GM12873 (cell line): ENCODE data around the gene HIC1.
A peak's percentile ranks its signal among the peaks of the same experiment; 100 is the strongest.

ENCODE experiments used
- TF ChIP-seq, protein P1 (sequence below): IDR thresholded peaks from 2 replicates; pipeline ENCODE4 v1.5.1; 2012; ENCODE audit warnings: low read depth, mild to moderate bottlenecking, moderate library complexity, low read length, control low read depth; ENCODE audit not compliant: insufficient read depth; ENCODE audit errors: missing control alignments

HIC1 gene

DNA sequence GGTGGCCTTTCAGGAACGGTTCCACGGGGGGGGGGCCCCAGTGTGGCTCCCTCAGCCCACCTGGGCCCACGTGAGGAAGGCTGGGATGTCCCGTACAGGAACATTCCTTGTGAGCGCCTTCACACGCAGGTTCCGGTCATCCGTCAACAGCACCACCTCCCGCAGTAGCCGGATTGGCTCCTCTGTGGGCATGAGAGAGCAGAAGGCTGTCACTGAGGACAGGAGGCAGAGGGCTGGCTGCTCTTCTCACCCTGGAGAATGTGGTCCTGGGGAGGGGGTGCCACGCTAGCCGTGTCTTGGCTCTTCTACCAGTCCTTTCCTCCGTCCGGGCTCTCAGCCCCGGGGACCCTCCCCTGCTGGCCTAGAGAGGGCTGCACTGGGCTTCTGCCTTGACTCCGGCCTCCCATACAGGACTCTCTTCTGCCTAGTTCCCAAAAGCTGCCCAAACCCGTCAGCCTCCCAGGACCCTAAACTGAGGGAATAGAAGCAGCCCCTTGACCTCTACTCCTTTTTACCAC lies 6.6 kb downstream of the HIC1 start:
- TF ChIP-seq, protein P1, sequence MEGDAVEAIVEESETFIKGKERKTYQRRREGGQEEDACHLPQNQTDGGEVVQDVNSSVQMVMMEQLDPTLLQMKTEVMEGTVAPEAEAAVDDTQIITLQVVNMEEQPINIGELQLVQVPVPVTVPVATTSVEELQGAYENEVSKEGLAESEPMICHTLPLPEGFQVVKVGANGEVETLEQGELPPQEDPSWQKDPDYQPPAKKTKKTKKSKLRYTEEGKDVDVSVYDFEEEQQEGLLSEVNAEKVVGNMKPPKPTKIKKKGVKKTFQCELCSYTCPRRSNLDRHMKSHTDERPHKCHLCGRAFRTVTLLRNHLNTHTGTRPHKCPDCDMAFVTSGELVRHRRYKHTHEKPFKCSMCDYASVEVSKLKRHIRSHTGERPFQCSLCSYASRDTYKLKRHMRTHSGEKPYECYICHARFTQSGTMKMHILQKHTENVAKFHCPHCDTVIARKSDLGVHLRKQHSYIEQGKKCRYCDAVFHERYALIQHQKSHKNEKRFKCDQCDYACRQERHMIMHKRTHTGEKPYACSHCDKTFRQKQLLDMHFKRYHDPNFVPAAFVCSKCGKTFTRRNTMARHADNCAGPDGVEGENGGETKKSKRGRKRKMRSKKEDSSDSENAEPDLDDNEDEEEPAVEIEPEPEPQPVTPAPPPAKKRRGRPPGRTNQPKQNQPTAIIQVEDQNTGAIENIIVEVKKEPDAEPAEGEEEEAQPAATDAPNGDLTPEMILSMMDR, result no peak

DNA sequence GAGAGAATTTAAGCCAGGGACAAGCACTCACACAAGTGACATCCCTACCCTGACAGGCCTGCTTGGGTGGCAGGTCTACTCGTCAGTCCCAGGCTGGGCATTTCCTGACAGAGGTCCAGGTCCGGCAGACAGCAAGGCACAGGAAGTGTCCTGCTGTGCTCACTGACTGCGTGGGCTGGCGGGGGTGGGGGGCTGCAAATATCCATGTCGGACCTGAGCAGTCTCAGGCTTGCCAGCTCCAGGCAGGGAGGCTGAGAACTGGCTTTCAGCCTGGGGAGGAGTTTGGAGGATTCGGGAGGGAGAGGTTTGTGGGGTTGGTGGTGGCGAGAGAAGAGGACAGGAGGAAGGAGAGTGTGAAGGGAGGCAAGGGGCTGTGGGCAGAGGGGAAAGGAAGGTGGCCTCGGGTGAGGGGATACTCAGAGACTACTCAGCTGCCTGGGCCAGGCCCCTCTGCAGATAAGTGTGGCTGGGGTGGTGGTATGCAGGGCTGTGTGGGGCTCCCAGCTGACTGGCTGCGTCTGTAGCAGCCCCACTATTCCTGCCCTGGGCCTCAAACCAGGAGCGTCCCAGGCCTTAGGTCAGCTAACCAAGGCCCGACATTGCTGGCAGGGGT lies 7.8 kb downstream of the HIC1 start:
- TF ChIP-seq, protein P1, result no peak

DNA sequence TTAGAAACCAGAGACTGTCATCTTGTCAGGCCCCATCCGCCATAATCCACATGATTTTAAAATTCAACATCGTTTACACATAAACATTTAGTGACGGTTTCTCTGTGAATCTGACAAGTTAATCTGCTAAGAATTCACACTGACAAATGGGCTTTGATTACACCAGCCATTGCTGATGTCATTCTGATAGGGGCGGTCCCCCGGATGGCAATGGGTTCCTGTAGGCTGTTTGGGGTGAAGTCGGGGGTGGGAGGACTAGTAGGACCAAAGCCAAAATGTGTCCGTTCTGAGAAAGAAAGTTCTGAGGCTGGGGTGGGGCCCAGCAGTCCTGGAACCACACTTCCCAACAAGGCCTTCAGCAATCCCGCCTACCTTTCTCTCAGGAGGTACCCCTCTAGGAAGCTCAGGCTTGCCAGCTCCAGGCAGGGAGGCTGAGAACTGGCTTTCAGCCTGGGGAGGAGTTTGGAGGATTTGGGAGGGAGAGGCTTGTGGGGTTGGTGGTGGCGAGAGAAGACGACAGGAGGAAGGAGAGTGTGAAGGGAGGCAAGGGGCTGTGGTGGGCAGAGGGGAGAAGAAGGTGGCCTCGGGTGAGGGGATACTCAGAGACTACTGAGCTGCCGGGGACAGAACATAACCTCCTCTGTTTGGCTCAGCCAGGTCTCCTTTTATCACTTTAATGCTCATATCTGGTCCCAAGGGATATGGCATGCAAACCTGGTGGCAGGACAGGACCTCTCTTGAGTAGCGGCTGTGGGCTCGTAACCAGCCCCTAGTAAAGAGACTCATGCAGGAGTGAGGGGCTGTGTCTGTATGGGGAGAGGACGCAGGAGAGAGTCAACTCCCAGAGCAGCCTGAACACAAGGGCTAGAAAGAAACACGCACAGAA lies 8.6 kb downstream of the HIC1 start:
- TF ChIP-seq, protein P1, result no peak

DNA sequence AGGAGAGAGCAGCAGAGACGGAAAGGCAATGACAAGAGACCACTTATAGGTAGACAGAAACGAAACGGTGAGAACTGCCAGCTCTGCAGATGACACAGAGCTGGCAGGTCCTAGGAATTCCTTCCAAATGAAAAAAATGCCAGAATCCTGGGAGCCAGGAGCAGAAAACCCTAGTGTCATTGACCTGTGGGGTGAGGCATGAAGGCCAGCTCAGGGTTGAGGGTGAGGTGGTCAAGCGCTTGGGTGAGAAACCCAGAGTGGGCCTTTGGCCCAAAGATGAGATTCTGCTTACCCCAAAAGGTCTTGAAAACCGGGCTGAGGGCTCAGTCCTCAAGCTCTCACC lies 9.2 kb downstream of the HIC1 start:
- TF ChIP-seq, protein P1, result no peak

DNA sequence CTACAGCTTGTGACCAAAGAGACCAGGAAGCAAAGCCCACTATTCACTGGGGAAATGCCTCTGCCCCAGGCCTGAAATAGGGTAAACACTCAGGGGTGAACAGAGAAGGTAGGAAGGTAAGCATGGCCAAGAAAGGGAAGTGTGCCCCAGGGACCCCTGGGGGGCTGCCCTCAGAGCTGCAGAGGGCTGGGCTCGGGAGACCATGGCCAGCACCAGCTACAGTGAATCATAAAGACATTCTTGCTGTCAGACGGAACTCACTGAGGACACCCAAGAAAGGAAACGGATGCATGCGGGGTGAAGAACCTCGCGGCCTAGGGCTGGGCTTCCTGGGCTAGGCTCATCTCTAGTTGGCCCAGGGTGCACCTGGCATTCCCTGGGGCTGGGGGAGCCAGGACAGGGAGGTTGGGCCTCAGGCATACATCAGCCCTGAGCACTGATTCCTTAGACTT lies 9.6 kb downstream of the HIC1 start:
- TF ChIP-seq, protein P1, result no peak

DNA sequence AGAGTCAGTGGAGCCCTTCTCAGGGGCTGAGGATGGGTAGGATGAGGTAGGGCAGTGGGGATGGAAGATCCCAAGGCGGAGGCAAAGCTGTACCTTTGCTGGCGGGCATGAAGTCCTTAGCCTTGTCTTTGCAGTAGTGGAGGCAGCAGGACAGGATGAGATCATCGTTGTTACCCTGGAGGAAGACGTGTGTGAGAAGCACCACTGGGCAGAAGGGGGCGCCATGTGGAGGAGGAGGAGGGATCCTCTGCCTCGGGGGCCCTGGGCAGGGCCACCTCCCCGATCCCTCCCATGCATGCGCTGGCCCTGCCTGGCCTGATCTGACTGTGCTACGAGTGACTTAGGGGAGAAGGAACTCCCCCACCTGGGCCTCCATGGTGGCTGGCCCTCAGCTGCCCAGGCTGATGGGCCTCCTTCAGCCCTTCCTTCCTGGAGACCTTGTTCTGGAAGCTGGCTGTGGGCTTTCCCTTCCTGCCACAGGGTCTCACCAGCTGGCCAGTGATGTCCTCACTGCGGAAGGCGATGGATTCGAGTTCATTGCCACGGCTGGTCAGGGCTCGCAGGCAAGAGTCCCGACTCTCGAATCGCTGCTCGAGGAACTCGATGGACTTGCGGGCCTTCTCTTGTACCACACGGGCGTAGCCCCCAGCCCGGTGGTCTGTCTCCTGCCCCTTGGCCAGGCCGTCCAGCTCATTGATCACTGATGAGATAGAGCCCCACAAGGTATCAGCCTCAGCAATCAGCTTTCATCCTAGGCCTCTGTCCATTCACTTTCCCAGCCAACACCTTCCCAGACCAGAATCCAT lies 10.3 kb downstream of the HIC1 start:
- TF ChIP-seq, protein P1, result peak; percentile 70
